Esophagus (tissue), 2 donors: ENCODE results near the gene MDH1B. TPM values are rescaled to one million over a fixed set of nuclear protein-coding genes. Genes with fewer than 3 reads are reported as not detected.
"Not testable (repeated sequence)": the region's sequence is repeated elsewhere in the genome, so short reads cannot be mapped to it uniquely, and the experiment has no call there.

Experiments
- H3K27ac ChIP-seq, 2 donors: one replicate each; pipeline ENCODE4 v1.5.1; 2013; ENCODE audit warnings: low read depth in 2 of 2, mild to moderate bottlenecking in 2 of 2, inconsistent platforms in 1 of 2, low read length in 1 of 2, moderate library complexity in 1 of 2
- H3K27me3 ChIP-seq, 2 donors: one replicate each; pipeline ENCODE4 v1.6.1; 2013; ENCODE audit warnings: low read length in 2 of 2, control low read depth in 1 of 2, mild to moderate bottlenecking in 1 of 2; ENCODE audit not compliant: insufficient read depth in 2 of 2, control insufficient read depth in 1 of 2
- H3K36me3 ChIP-seq, 2 donors: one replicate each; pipeline ENCODE4 v1.6.1; 2013; ENCODE audit warnings: low read length in 1 of 2; ENCODE audit not compliant: control insufficient read depth in 2 of 2, insufficient read depth in 2 of 2
- H3K4me1 ChIP-seq, 2 donors: one replicate each; pipeline ENCODE4 v1.6.1; 2013; ENCODE audit warnings: low read length in 1 of 2; ENCODE audit not compliant: control insufficient read depth in 2 of 2, insufficient read depth in 2 of 2
- H3K4me3 ChIP-seq, 2 donors: one replicate each; pipeline ENCODE4 v1.5.1; 2013; ENCODE audit warnings: low read length in 2 of 2, mild to moderate bottlenecking in 2 of 2, low read depth in 1 of 2, moderate library complexity in 1 of 2
- H3K9me3 ChIP-seq, 2 donors: one replicate each; pipeline ENCODE4 v1.6.1; 2013; ENCODE audit warnings: mild to moderate bottlenecking in 2 of 2, low read depth in 1 of 2, low read length in 1 of 2, moderate library complexity in 1 of 2; ENCODE audit not compliant: control insufficient read depth in 2 of 2, insufficient read depth in 1 of 2
- WGBS, 2 donors: extraction: QIAGEN DNeasy Blood & Tissue Kit; methylation state at CpG; one replicate each; pipeline ENCODE4 v1.1.7; 2013; 5-methylcytosine and 5-hydroxymethylcytosine counted together
- polyA plus RNA-seq, 2 donors: library from polyadenylated mRNA; stranded (reverse); fragments of 200-250 nt; gene quantifications; one replicate each; pipeline ENCODE4 v1.2.3, GENCODE V29; 2013
- donor health status: healthy with polysubstance abuse.
- donor health status: Bipolar disorder and iron deficiency.

MDH1B gene
- polyA plus RNA-seq = under 1 TPM; 0.31 to 0.51 TPM

DNA sequence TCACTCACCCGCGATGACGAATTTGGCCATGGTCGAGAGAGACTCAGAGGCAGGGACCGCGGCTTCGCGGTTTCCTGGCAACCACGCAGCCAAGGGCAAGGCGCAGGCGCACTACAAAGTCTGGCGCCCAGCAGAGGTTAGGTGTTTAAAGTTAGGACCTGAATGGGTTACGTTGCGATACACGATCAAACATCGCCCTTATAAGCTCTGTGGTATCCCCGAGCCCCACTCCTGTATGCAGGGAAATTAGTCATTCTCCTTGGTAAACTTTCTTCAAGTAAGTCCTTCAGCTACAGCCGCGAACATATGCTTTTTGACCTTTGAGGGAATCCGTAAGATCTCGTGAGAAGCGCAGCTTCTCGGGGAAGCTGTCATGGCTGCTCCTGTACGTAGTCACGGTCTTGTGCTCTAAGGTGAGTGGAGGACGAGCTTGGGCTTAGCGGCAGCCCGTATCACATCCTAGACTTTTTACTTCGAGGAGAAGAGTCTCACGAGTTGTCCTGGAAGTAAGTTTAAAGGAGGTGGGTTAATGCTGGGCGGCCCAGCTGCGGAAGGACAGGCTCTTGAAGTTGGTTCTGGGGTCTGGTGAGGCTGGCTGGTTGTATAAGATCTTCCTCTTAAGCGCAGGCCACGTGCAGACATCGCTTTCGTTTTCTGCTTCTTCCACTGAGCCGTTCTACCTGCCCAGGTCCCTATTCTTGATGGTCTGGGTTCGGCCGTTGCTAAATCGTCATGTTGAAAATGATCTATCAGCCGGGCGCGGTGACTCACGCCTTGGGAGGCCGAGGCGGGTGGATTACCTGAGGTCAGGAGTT lies at the start of gene MDH1B, which contains the start of gene FASTKD2:
Gene MDH1B, minus strand, starts transcription at position 87 of the 815 bp plus-strand sequence. Its CDS starts 57 bp downstream, at position 30.
Gene FASTKD2, plus strand, starts transcription at position 365 of the 815 bp plus-strand sequence. CDS start 1,088 bp downstream, outside the sequence.
- H3K36me3 ChIP-seq = peaks cover 0 to 2% of the 10 kb centered on the region in 2 donors
- peak within 1 kb of the TSS; percentile 69 to 98 for H3K4me3 ChIP-seq
- H3K27me3 ChIP-seq = no peaks in the 10 kb centered on the region
- WGBS, 2 donors = 0% methylated on average over 46 of the region's 46 CpGs
- no peaks in the 10 kb centered on the region for H3K9me3 ChIP-seq
- H3K27ac ChIP-seq = peak within 1 kb of the TSS; percentile 85 to 97
- H3K4me1 ChIP-seq = peaks cover 0 to 2% of the 10 kb centered on the region in 2 donors

DNA sequence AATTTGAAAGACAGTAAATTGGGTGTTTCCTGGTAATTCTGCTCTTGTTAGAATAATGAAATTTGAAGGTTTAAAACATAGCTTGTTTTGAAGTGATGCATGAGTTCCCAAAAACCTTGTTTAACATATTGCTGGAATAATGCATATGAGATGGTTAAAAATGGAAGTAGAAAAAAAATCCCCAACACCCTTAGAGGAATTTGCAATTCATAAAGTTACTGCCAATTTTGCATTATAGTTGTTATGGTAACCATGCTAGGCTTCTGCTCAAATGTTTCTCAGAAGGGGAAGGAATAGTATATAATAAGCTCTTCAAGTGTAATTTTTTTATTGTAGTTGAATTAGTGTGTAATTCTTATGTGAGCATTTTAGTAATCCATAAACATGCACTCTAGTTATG lies 49.4 kb upstream of the MDH1B start:
- H3K27me3 ChIP-seq = no peaks in the 10 kb centered on the region
- H3K9me3 ChIP-seq = peaks cover 0 to 2% of the 10 kb centered on the region in 2 donors
- no peaks in the 10 kb centered on the region for H3K4me1 ChIP-seq
- no peak overlapping the region for H3K4me3 ChIP-seq
- H3K36me3 ChIP-seq = no peaks in the 10 kb centered on the region
- no peak overlapping the region for H3K27ac ChIP-seq

DNA sequence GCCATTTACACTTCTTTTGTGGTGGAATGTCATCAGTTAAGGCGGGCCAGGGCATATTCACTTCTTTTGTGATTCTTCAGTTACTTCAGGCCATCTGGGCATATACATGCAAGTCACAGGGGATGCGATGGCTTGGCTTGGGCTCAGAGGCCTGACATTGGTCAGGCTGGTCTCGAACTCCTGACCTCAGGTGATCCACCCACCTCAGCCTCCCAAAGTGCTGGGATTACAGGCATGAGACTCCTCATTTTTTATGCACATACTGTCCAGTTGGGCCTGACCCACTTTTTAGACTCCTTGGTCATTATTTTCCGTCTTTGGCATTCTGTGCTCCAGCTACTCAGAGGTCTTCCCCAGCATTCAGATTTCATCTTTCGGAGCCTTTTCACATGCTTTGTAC lies 47.3 kb upstream of the MDH1B start:
- H3K27me3 ChIP-seq, H3K27ac ChIP-seq, H3K36me3 ChIP-seq, H3K9me3 ChIP-seq, H3K4me3 ChIP-seq, H3K4me1 ChIP-seq: not testable (repeated sequence)
- WGBS, 2 donors = 91 to 94% methylated on average over 5 of the region's 5 CpGs

DNA sequence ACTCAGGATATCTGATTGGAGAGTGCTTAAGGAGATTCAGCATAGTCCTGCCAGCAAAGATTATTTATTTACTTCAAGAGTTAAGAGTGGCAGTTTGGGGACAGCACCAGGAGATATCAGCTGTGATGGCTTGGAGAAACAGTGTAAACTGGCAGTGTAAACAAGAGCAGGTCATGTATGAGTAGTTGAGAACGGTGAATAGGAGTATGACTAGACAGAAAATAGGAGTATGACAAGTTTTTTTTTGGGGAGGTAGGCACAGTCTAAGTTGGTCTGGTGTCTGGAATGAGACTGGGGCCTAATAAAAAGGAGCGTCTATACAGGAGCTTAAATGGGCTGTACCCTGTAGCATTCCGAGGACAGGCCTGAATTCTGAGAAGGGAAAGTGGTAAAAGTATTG lies 42.5 kb upstream of the MDH1B start:
- not testable (repeated sequence) for H3K36me3 ChIP-seq, H3K9me3 ChIP-seq, H3K27ac ChIP-seq, H3K4me1 ChIP-seq, H3K27me3 ChIP-seq, H3K4me3 ChIP-seq
- 83 to 89% methylated on average over 2 of the region's 3 CpGs for WGBS, 2 donors

DNA sequence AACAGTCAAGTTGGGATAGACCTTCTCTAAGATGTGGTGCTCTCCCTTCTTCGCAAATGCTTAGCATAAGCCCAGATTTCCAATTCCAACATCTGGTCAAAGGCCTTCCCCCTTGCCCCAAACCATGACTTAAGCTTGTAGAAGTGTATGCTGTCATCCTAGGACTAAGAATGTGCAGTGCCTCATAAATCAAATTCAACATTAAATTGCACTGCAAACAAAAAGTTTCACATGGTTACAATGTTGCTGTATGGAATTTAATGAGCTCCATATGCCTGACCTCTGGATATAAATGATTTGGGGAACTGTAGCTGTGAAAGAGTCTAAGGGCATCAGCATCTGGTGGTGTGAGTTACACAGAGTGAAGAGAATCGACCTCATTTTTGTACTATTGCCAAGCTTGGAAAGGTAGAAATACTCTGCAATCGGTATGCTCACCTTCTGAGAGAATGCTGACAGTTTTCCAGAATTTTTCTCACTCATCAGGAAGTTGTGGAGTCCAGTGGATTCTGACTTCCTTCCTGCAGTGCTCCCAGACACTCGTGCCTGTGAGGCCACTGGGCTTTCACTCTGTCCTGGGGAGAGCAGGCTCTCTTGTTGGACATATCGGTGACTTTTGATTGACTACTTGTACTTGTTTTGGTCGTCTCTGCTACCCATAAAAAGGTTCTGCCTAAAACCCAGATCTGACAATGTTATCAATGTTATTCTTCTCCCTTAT lies 40.9 kb upstream of the MDH1B start:
- no peaks in the 10 kb centered on the region for H3K27me3 ChIP-seq
- H3K9me3 ChIP-seq = no peaks in the 10 kb centered on the region
- no peaks in the 10 kb centered on the region for H3K4me1 ChIP-seq
- H3K36me3 ChIP-seq = no peaks in the 10 kb centered on the region
- no peak overlapping the region for H3K27ac ChIP-seq
- no peak overlapping the region for H3K4me3 ChIP-seq
- WGBS, 2 donors = 62 to 68% methylated on average over 6 of the region's 6 CpGs

DNA sequence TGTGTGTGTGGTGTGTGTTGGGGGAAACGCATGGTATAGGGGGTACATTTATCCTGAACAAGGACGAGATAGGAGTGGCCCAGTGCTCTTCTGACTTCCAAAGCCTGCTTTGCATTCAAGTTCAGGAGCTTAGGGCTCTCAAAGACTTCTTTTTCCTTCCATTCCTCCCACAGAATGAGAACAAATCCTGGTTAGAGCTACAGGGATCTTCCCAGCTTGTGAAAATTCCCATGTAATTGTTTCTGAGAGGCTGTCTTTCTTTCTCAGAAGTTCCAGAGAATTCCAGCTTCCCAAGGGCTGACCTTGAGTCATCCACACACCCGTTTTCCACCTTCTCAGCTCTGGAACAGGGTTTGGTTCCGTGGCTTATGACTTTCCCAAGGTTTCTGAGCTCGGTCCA lies 39.2 kb upstream of the MDH1B start:
- Histone ChIP-seq H3K4me3 (no peak overlapping the region), H3K36me3 (no peaks in the 10 kb centered on the region), H3K27ac (no peak overlapping the region), H3K9me3 (no peaks in the 10 kb centered on the region), H3K4me1 (no peaks in the 10 kb centered on the region), H3K27me3 (no peaks in the 10 kb centered on the region)
- WGBS, 2 donors = 73 to 74% methylated on average over 5 of the region's 5 CpGs

DNA sequence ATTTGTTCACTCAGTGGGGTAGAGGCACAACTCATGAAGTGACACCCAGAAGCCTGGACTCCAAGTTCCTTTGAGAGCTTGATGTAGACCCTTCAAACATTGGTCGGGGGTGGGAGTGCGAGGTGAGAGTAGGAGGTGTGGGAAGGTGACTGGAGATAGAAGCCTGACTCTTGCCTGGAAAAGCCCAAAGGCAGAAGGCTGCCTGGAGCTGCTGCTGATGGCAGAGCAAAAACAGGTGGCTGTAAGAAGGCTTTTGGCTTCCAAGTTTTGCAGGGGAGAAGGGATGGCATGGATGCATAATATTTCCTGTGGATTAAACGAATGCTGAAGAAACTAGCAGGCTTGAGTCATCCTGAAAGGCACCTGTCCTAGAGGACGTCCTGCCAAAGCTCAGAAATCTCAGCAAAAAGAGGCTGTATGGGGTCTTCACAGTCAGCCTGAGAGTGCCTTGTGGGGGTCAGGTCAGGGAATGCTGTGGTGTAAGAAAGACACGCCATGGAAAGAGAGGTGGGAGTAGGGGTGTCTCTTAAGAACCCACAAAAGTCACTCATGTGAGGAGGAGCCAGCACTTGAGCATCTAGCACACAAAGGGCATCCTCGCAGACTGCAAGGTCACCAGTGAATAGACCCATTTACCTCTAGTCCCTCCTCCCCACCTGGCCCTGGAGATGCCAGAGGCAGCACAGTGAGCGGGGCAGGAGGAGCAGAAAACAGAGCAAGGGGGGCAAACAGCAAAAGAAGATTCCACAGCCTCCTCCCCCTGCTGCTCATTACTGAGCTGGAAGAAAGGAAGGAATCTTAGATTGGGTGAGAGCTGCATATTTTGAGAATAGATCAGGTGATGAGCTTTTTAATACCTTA lies 37.8 kb upstream of the MDH1B start:
- Histone ChIP-seq H3K9me3 (no peaks in the 10 kb centered on the region), H3K36me3 (no peaks in the 10 kb centered on the region), H3K27me3 (no peaks in the 10 kb centered on the region), H3K4me1 (no peaks in the 10 kb centered on the region), H3K4me3 (no peak overlapping the region), H3K27ac (no peak overlapping the region)
- WGBS, 2 donors = 88 to 89% methylated on average over 7 of the region's 7 CpGs

DNA sequence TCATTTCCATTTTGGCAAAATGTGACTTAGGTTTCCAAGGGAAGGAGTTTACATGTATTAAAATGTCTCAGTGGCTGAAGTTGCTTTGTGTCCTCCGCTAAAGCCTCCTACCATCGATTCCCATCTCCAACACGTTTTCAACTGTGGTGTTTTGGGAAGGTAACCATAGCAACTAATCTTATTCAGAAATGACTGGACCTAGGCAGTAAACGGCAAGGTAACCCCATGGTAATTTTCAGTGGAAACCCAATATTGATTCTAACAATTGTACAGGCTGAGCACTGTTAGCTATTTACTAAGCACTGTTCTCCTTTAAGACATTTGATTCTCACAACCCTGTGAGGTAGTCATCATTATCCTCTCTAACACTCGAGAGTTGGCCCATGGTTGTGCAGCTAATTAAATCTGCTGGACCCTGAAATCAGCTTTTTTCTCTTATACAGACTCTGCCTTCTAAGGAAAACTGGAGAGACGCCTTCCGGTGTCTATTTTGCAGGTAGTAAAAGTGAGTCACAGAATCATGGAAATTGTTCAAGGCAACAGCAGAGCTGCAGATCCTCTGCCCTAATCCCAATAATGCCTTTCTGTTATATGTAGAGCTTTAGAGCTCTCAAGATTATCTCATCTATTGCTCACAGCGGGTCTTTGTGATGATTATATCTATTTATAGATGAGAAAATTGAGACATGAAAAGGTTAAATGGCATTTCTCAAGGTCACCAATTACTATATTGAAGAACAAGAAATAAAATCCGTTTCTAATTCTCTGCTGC lies 36.5 kb upstream of the MDH1B start:
- no peak overlapping the region for H3K27ac ChIP-seq
- WGBS, 2 donors = 69 to 72% methylated on average over 9 of the region's 9 CpGs
- H3K9me3 ChIP-seq = no peaks in the 10 kb centered on the region
- no peaks in the 10 kb centered on the region for H3K36me3 ChIP-seq
- H3K27me3 ChIP-seq = no peaks in the 10 kb centered on the region
- no peak overlapping the region for H3K4me3 ChIP-seq
- no peaks in the 10 kb centered on the region for H3K4me1 ChIP-seq
